Caco-2 (cell line): ENCODE results near the gene PTGES3. TPM values are rescaled to one million over a fixed set of nuclear protein-coding genes. Genes with fewer than 3 reads are reported as not detected.
A peak's percentile ranks its signal among the peaks of the same experiment; 100 is the strongest.

Experiments used
- BruUV-seq: library from RNA; stranded (reverse); fragments of 400-500 nt; replicated peaks from 2 replicates; lab custom pipeline; 2021; lab: Mats Ljungman, UMichigan
- CTCF ChIA-PET: fragments of 300-600 bp; sonication (Branson Sonifier 250); formaldehyde crosslinking; loops from one replicate; lab custom pipeline; 2022; ENCODE audit warnings: antibody characterized with exemption; lab: Charles Lee
- POLR2A ChIA-PET: fragments of 300-600 bp; sonication (Branson Sonifier 250); formaldehyde crosslinking; loops from one replicate; lab custom pipeline; 2022; ENCODE audit warnings: antibody characterized with exemption; lab: Charles Lee
- DNase-seq, 2 experiments: peaks; one replicate each; pipeline versions ENCODE4 v3.0.0 to v3.0.0-alpha.2; 2020 to 2022
- H3K27me3 ChIP-seq: replicated peaks from 2 replicates; pipeline ENCODE4 v1.6.0; 2011; ENCODE audit warnings: low read length; ENCODE audit not compliant: control insufficient read depth, insufficient read depth
- H3K36me3 ChIP-seq: 2 replicates; pipeline ENCODE4 v1.5.1; 2011; ENCODE audit warnings: low read length; ENCODE audit not compliant: control insufficient read depth, insufficient read depth
- H3K4me1 ChIP-seq: fragments of 250-450 bp; sonication (Bioruptor Pico); 2 replicates; pipeline ENCODE4 v1.5.1; 2020; ENCODE audit warnings: mild to moderate bottlenecking
- H3K4me3 ChIP-seq: 2 replicates; pipeline ENCODE4 v1.5.1; 2011; ENCODE audit warnings: low read depth, mild to moderate bottlenecking, control low read depth, low read length
- H3K9me3 ChIP-seq: fragments of 250-450 bp; sonication (Bioruptor Pico); 2 replicates; pipeline ENCODE4 v1.5.1; 2020; ENCODE audit warnings: mild to moderate bottlenecking, moderate library complexity
- H3K27ac Mint-ChIP-seq: one replicate; pipeline ENCODE4 v1.8.0; 2022; ENCODE audit warnings: mixed read lengths; ENCODE audit not compliant: unreplicated experiment
- H3K27me3 Mint-ChIP-seq: one replicate; pipeline ENCODE4 v1.8.0; 2022; ENCODE audit warnings: mixed read lengths; ENCODE audit not compliant: insufficient read depth, unreplicated experiment
- H3K36me3 Mint-ChIP-seq: one replicate; pipeline ENCODE4 v1.8.0; 2022; ENCODE audit warnings: mild to moderate bottlenecking, mixed read lengths; ENCODE audit not compliant: insufficient read depth, unreplicated experiment
- H3K4me1 Mint-ChIP-seq: one replicate; pipeline ENCODE4 v1.8.0; 2022; ENCODE audit warnings: low read depth, mixed read lengths; ENCODE audit not compliant: unreplicated experiment
- H3K4me3 Mint-ChIP-seq: one replicate; pipeline ENCODE4 v1.8.0; 2022; ENCODE audit warnings: mild to moderate bottlenecking, moderate library complexity, mixed read lengths; ENCODE audit not compliant: unreplicated experiment
- H3K9me3 Mint-ChIP-seq: one replicate; pipeline ENCODE4 v1.8.0; 2022; ENCODE audit warnings: mixed read lengths; ENCODE audit not compliant: unreplicated experiment
- CTCF ChIP-seq, 2 experiments: fragments of 200-600 bp in 1 of 2; IDR thresholded peaks; 1 replicate in 1 of 2; 2 replicates in 1 of 2; pipeline versions ENCODE4 v1.5.1 to v1.8.0; 2011 to 2022; ENCODE audit warnings: antibody characterized with exemption in 1 of 2, control low read depth in 1 of 2, inconsistent platforms in 1 of 2, low read depth in 1 of 2, low read length in 1 of 2, mild to moderate bottlenecking in 1 of 2, moderate library complexity in 1 of 2; ENCODE audit not compliant: insufficient read depth in 1 of 2, severe bottlenecking in 1 of 2, unreplicated experiment in 1 of 2
- intact Hi-C: fragments of 100-400 bp; cut with micrococcal nuclease; formaldehyde crosslinking; loops from one replicate; pipeline ENCODE4 v1.10.0; 2022; ENCODE audit not compliant: unreplicated experiment
- total RNA-seq: library from RNA; stranded (reverse); gene quantifications from 2 replicates; pipeline ENCODE4 v1.2.3, GENCODE V29; 2022

PTGES3 gene
- total RNA-seq, 1 experiment from 2014 or later, result 242 TPM

- ChIA-PET CTCF (interaction anchor here (0.6 to 2.1 kb wide), 41 partner anchors 8 to 590 kb away, joined by 3 to 21 read pairs (median 4); partner anchors contain the start of genes ATP5F1B, ESYT1, GLS2 and LRP1), POLR2A (interaction anchor here (0.5 to 1.6 kb wide), 11 partner anchors 8 to 381 kb away, joined by 3 to 43 read pairs (median 5); partner anchors contain the start of genes ATP5F1B, NACA, PTGES3 and RBMS2)
- peaks cover 6% of the 10 kb centered on the region for H3K4me1 Mint-ChIP-seq
- no peaks in the 10 kb centered on the region for H3K27me3 Mint-ChIP-seq
- intact Hi-C loops, result loop anchor here (1.0 to 5.0 kb wide), 6 partner anchors 9 to 665 kb away; partner anchors contain the start of genes PTGES3 and RAB5B
- peaks cover 86% of the 10 kb centered on the region for H3K36me3 Mint-ChIP-seq
- Histone ChIP-seq H3K27me3 (no peaks in the 10 kb centered on the region), H3K9me3 (no peaks in the 10 kb centered on the region), H3K4me3 (peak overlapping the region; percentile 85), H3K36me3 (no peaks in the 10 kb centered on the region), H3K4me1 (peaks cover 23% of the 10 kb centered on the region)
- DNase-seq, result peak; percentile 98 to 99
- H3K4me3 Mint-ChIP-seq, result peak overlapping the region; percentile 98
- no peaks in the 10 kb centered on the region for H3K9me3 Mint-ChIP-seq
- TSS peak; percentile 49 for BruUV-seq
- TF ChIP-seq CTCF (IDR thresholded peaks at IDR 0.05; ENCODE audit: insufficient read depth in 1 of 2, low read depth in 1 of 2, low read length in 1 of 2, severe bottlenecking in 1 of 2, unreplicated experiment in 1 of 2), result peak; percentile 57 to 80
- peak overlapping the region; percentile 92 for H3K27ac Mint-ChIP-seq
Measured at GRCh38 chr12:56636675-56637540, 51.2 kb downstream of the PTGES3 start.

- Mint-ChIP-seq H3K9me3 (no peaks in the 10 kb centered on the region), H3K4me1 (peaks cover 6% of the 10 kb centered on the region), H3K27ac (peak overlapping the region; percentile 92), H3K4me3 (peak overlapping the region; percentile 98), H3K36me3 (peaks cover 77% of the 10 kb centered on the region), H3K27me3 (no peaks in the 10 kb centered on the region)
- Histone ChIP-seq H3K9me3 (no peaks in the 10 kb centered on the region), H3K4me3 (peak overlapping the region; percentile 85), H3K36me3 (no peaks in the 10 kb centered on the region), H3K4me1 (peaks cover 26% of the 10 kb centered on the region), H3K27me3 (no peaks in the 10 kb centered on the region)
- intact Hi-C loops, result loop anchor here (2.0 to 5.0 kb wide), 5 partner anchors 41 to 664 kb away; partner anchors contain the start of genes PTGES3 and RAB5B
- peak; percentile 76 to 92 for DNase-seq
- CTCF ChIA-PET, result interaction anchor here (0.6 to 2.1 kb wide), 35 partner anchors 7 to 532 kb away, joined by 3 to 21 read pairs (median 4); partner anchors contain the start of genes ATP5F1B, ESYT1, GLS2 and LRP1
- no peak for TF ChIP-seq CTCF (IDR thresholded peaks at IDR 0.05; ENCODE audit: insufficient read depth in 1 of 2, low read depth in 1 of 2, low read length in 1 of 2, severe bottlenecking in 1 of 2, unreplicated experiment in 1 of 2)
- POLR2A ChIA-PET, result interaction anchor here (0.5 to 1.6 kb wide), 12 partner anchors 8 to 382 kb away, joined by 3 to 43 read pairs (median 5); partner anchors contain the start of genes ATP5F1B, NACA, PTGES3 and RBMS2
- BruUV-seq, result TSS peak; percentile 3
Measured at GRCh38 chr12:56635806-56636674, 52.0 kb downstream of the PTGES3 start.
